Parathyroid adenoma (tissue), 2 donors: ENCODE results near the gene PRKD1.

Experiments
- H2AFZ ChIP-seq: fragments of 300-600 bp; sonication (generic); one replicate; pipeline ENCODE4 v1.7.0; 2017; ENCODE audit warnings: antibody characterized with exemption, mild to moderate bottlenecking
- H3K27ac ChIP-seq: fragments of 300-600 bp; sonication (generic); one replicate; pipeline ENCODE4 v1.7.0; 2017
- H3K27me3 ChIP-seq: fragments of 300-600 bp; sonication (generic); one replicate; pipeline ENCODE4 v1.7.0; 2017; ENCODE audit warnings: low read length; ENCODE audit not compliant: control insufficient read depth, insufficient read depth
- H3K36me3 ChIP-seq: fragments of 300-600 bp; sonication (generic); one replicate; pipeline ENCODE4 v1.7.0; 2017; ENCODE audit warnings: low read length; ENCODE audit not compliant: control insufficient read depth, insufficient read depth
- H3K4me1 ChIP-seq: fragments of 300-600 bp; sonication (generic); one replicate; pipeline ENCODE4 v1.7.0; 2017; ENCODE audit warnings: control low read depth
- H3K4me2 ChIP-seq: fragments of 300-600 bp; sonication (generic); one replicate; pipeline ENCODE4 v1.7.0; 2017; ENCODE audit warnings: low read length
- H3K4me3 ChIP-seq: fragments of 300-600 bp; sonication (generic); one replicate; pipeline ENCODE4 v1.7.0; 2017; ENCODE audit warnings: low read depth, low read length
- H3K79me2 ChIP-seq: fragments of 300-600 bp; sonication (generic); one replicate; pipeline ENCODE4 v1.7.0; 2017; ENCODE audit warnings: control low read depth
- H3K9ac ChIP-seq: fragments of 300-600 bp; sonication (generic); one replicate; pipeline ENCODE4 v1.7.0; 2017; ENCODE audit warnings: mild to moderate bottlenecking
- H3K9me3 ChIP-seq: fragments of 300-600 bp; sonication (generic); one replicate; pipeline ENCODE4 v1.7.0; 2017; ENCODE audit warnings: low read length; ENCODE audit not compliant: control insufficient read depth
- TF ChIP-seq, protein P1 (sequence below): fragments of 300-600 bp; sonication (generic); IDR thresholded peaks from one replicate; pipeline ENCODE4 v1.7.0; 2017; ENCODE audit warnings: antibody characterized with exemption, mild to moderate bottlenecking
- donor health status: primary hyperparathyroidism.

Gene PRKD1

GRCh38 chr14:29806124-29806517 lies 121.5 kb downstream of the PRKD1 start:
- Histone ChIP-seq H3K9ac (no peak overlapping the region), H3K79me2 (peaks cover 20% of the 10 kb centered on the region), H2AFZ (no peak overlapping the region), H3K4me2 (no peak overlapping the region), H3K4me1 (peaks cover 19% of the 10 kb centered on the region), H3K36me3 (no peaks in the 10 kb centered on the region), H3K9me3 (no peaks in the 10 kb centered on the region), H3K27me3 (no peaks in the 10 kb centered on the region), H3K4me3 (no peak overlapping the region), H3K27ac (no peak overlapping the region)
- TF ChIP-seq, protein P1, sequence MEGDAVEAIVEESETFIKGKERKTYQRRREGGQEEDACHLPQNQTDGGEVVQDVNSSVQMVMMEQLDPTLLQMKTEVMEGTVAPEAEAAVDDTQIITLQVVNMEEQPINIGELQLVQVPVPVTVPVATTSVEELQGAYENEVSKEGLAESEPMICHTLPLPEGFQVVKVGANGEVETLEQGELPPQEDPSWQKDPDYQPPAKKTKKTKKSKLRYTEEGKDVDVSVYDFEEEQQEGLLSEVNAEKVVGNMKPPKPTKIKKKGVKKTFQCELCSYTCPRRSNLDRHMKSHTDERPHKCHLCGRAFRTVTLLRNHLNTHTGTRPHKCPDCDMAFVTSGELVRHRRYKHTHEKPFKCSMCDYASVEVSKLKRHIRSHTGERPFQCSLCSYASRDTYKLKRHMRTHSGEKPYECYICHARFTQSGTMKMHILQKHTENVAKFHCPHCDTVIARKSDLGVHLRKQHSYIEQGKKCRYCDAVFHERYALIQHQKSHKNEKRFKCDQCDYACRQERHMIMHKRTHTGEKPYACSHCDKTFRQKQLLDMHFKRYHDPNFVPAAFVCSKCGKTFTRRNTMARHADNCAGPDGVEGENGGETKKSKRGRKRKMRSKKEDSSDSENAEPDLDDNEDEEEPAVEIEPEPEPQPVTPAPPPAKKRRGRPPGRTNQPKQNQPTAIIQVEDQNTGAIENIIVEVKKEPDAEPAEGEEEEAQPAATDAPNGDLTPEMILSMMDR = no peak

DNA sequence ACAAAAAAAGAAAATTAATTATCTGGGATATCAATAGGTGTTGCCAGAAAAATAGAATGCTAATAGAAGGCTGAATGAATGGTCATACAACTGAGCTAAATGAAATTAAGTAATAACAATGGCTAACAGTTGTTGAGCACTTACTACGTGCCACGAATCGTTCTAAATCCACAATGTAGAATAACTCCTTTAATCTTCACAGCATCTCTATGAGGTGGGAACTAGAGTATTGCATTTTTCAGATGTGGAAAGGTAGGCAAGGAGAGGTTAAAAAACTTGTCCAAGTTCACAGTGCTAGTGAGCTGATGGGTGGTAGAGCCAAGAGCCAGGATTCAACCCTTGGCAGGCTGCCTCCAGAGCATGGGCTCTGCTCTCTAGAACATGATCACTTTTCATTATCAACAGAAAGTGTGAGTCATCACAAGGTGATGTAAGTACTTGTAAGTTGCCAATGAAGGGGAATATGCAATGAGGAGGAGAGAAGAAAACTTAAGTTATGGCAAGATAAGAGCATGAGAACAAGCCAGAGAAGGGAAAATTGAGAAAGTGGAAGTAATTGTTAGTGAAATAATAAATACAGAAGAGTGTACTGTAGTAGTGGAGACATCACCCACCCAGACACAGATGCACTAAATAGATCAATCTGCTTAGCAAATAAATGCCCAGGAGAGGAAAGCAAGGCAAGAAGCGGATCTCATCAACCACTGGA lies 122.1 kb downstream of the PRKD1 start:
- no peak overlapping the region for H2AFZ ChIP-seq
- H3K9ac ChIP-seq = no peak overlapping the region
- no peaks in the 10 kb centered on the region for H3K9me3 ChIP-seq
- H3K27me3 ChIP-seq = no peaks in the 10 kb centered on the region
- no peak overlapping the region for H3K4me3 ChIP-seq
- peaks cover 16% of the 10 kb centered on the region for H3K79me2 ChIP-seq
- H3K4me1 ChIP-seq = peaks cover 14% of the 10 kb centered on the region
- TF ChIP-seq, protein P1 = no peak
- H3K36me3 ChIP-seq = no peaks in the 10 kb centered on the region
- no peak overlapping the region for H3K4me2 ChIP-seq
- no peak overlapping the region for H3K27ac ChIP-seq

- H3K27ac ChIP-seq = no peak overlapping the region
- H3K4me1 ChIP-seq = peaks cover 13% of the 10 kb centered on the region
- no peaks in the 10 kb centered on the region for H3K9me3 ChIP-seq
- TF ChIP-seq, protein P1 = no peak
- H3K9ac ChIP-seq = no peak overlapping the region
- no peaks in the 10 kb centered on the region for H3K27me3 ChIP-seq
- H3K4me3 ChIP-seq = no peak overlapping the region
- H3K79me2 ChIP-seq = peaks cover 15% of the 10 kb centered on the region
- no peaks in the 10 kb centered on the region for H3K36me3 ChIP-seq
- no peak overlapping the region for H2AFZ ChIP-seq
- no peak overlapping the region for H3K4me2 ChIP-seq
These were observed 123.0 kb downstream of the PRKD1 start for GRCh38 chr14:29804481-29805266.

DNA sequence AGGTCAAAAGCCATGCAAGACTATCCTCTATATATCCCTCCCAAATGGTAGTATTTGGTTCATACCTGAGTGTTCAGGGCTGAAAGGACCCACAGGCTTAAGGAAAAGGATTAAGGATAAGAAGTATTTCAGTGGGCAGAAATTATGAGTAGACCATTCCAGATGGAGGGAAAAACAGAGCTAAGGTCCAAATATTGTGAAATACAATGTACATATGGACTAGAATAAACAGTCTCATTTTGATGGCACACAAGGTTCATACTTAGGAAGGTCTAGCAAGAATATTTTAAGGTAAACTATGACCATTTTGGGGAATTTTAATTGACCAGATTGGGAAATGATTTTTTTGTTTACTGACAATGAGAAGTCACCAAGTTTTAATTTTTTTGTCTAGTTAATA lies 124.6 kb downstream of the PRKD1 start:
- peaks cover 12% of the 10 kb centered on the region for H3K79me2 ChIP-seq
- no peaks in the 10 kb centered on the region for H3K27me3 ChIP-seq
- no peak overlapping the region for H3K9ac ChIP-seq
- H3K4me1 ChIP-seq = peaks cover 13% of the 10 kb centered on the region
- H2AFZ ChIP-seq = no peak overlapping the region
- H3K27ac ChIP-seq = no peak overlapping the region
- H3K4me2 ChIP-seq = no peak overlapping the region
- no peak overlapping the region for H3K4me3 ChIP-seq
- H3K36me3 ChIP-seq = no peaks in the 10 kb centered on the region
- no peaks in the 10 kb centered on the region for H3K9me3 ChIP-seq
- TF ChIP-seq, protein P1 = no peak
